Hepatocyte (in vitro differentiated cells): Measurements from ENCODE around the gene KMT2B. TPM values are rescaled to one million over a fixed set of nuclear protein-coding genes. Genes with fewer than 3 reads are reported as not detected.

Experiments used
- DNase-seq: peaks from one replicate; pipeline ENCODE4 v3.0.0-alpha.2; 2016; ENCODE audit warnings: low spot score
- H2AFZ ChIP-seq: fragments of 200-600 bp; sonication (generic); 2 replicates; pipeline ENCODE4 v1.6.0; 2016; ENCODE audit warnings: antibody characterized with exemption, mild to moderate bottlenecking
- H3K27ac ChIP-seq: fragments of 200-600 bp; sonication (generic); 2 replicates; pipeline ENCODE4 v1.5.1; 2016; ENCODE audit warnings: mild to moderate bottlenecking
- H3K27me3 ChIP-seq: fragments of 200-600 bp; sonication (generic); 2 replicates; pipeline ENCODE4 v1.6.1; 2016
- H3K36me3 ChIP-seq: fragments of 200-600 bp; sonication (generic); replicated peaks from 2 replicates; pipeline ENCODE4 v1.5.1; 2016; ENCODE audit warnings: low read depth; ENCODE audit not compliant: insufficient read depth
- H3K4me1 ChIP-seq: fragments of 200-600 bp; sonication (generic); 2 replicates; pipeline ENCODE4 v1.5.1; 2016; ENCODE audit warnings: mild to moderate bottlenecking, moderate library complexity; ENCODE audit not compliant: insufficient read depth
- H3K4me2 ChIP-seq: fragments of 200-600 bp; sonication (generic); 2 replicates; pipeline ENCODE4 v1.6.0; 2016
- H3K4me3 ChIP-seq: fragments of 200-600 bp; sonication (generic); 2 replicates; pipeline ENCODE4 v1.5.1; 2016; ENCODE audit warnings: mild to moderate bottlenecking
- H3K79me2 ChIP-seq: fragments of 200-600 bp; sonication (generic); 2 replicates; pipeline ENCODE4 v1.6.0; 2017; ENCODE audit warnings: mild to moderate bottlenecking
- H3K9me2 ChIP-seq: fragments of 200-600 bp; sonication (generic); replicated peaks from 2 replicates; pipeline ENCODE4 v1.6.0; 2017; ENCODE audit warnings: mild to moderate bottlenecking; ENCODE audit not compliant: insufficient read depth
- H3K9me3 ChIP-seq: fragments of 200-600 bp; sonication (generic); 2 replicates; pipeline ENCODE4 v1.5.1; 2016; ENCODE audit warnings: low read depth, mild to moderate bottlenecking
- H4K20me1 ChIP-seq: fragments of 200-600 bp; sonication (generic); 2 replicates; pipeline ENCODE4 v1.6.0; 2016; ENCODE audit warnings: mild to moderate bottlenecking; ENCODE audit not compliant: insufficient read depth, poor library complexity, severe bottlenecking
- CTCF ChIP-seq: fragments of 200-600 bp; sonication (generic); IDR thresholded peaks from 2 replicates; pipeline ENCODE4 v1.5.1; 2016; ENCODE audit warnings: antibody characterized with exemption, mild to moderate bottlenecking; ENCODE audit not compliant: poor library complexity
- EZH2 ChIP-seq: fragments of 200-600 bp; sonication (generic); IDR thresholded peaks from 2 replicates; pipeline ENCODE4 v1.6.1; 2016; ENCODE audit warnings: antibody characterized with exemption, mild to moderate bottlenecking, borderline replicate concordance
- EZH2phosphoT487 ChIP-seq: fragments of 200-600 bp; sonication (generic); IDR thresholded peaks from one replicate; pipeline ENCODE4 v1.6.1; 2018; ENCODE audit warnings: antibody characterized with exemption, mild to moderate bottlenecking, low read depth, moderate library complexity; ENCODE audit not compliant: unreplicated experiment, severe bottlenecking
- WGBS: methylation state at CpG from one replicate; pipeline ENCODE4 v1.1.6; 2016; ENCODE audit warnings: low lambda C conversion rate; ENCODE audit errors: missing lambda C conversion rate; 5-methylcytosine and 5-hydroxymethylcytosine counted together
- polyA plus RNA-seq: library from polyadenylated mRNA; unstranded; fragments of >200 nt; fragmentation: Nextera tagmentation; extraction: Ambion mirVana; gene quantifications from 2 replicates; pipeline ENCODE4 v1.2.1, GENCODE V29; 2016
- total RNA-seq: library from RNA; depleted of rRNA; stranded (reverse); fragments of >200 nt; gene quantifications from 2 replicates; pipeline ENCODE4 v1.2.3, GENCODE V29; 2014

KMT2B gene
- total and polyA plus RNA-seq, 2 experiments from 2014 or later = 9.3 to 12.8 TPM

DNA sequence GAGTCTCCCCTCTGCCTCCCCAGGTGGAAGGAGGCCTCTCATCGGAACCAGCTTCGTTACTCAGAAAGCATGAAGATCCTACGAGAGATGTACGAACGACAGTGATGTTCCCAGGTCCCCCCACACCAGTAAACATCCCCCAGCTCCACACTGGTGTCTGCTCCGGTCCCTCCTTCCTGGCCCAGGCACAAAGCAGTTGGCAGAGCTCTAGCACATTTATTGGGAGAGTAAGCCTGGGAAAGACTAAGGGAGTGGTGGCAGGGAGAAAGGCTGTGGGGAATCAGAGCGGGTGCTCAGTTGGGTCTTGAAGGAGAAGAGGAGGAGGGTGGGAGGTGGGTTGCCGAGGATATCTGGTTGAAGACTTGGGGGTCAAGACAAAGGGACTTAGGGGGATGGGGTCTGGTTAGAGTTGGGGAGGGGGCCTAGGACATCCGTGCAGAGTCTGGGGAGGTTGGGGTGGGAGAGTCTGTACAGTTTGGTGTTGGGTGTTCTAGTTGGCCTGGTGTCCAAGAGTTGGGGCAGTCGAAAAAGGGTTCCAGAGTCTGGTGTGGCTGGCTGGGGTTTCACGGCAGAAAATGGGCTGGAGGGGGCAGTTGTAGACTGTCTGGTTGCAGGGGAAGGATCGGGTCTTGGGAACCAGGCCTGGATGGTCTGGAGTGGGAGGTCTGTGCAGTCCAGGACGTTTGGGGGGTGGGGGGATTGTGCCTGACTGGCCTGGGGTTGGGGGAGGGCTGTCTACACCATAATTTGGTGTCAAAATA is 36.7 kb downstream of the KMT2B start:
- no peaks in the 10 kb centered on the region for H3K36me3 ChIP-seq
- TF ChIP-seq EZH2phosphoT487 (no peak), EZH2 (no peak), CTCF (no peak)
- WGBS = 93% methylated on average over 10 of the region's 13 CpGs
- H3K4me1 ChIP-seq = peaks cover 28% of the 10 kb centered on the region
- no peak for DNase-seq
- H3K9me2 ChIP-seq = no peaks in the 10 kb centered on the region
- no peak overlapping the region for H2AFZ ChIP-seq
- H3K27me3 ChIP-seq = peaks cover 2% of the 10 kb centered on the region
- no peak overlapping the region for H3K4me3 ChIP-seq
- peak overlapping the region; percentile 74 for H3K4me2 ChIP-seq
- peaks cover 23% of the 10 kb centered on the region for H3K79me2 ChIP-seq
- H3K27ac ChIP-seq = peak overlapping the region; percentile 97
- no peaks in the 10 kb centered on the region for H4K20me1 ChIP-seq
- no peaks in the 10 kb centered on the region for H3K9me3 ChIP-seq

DNA sequence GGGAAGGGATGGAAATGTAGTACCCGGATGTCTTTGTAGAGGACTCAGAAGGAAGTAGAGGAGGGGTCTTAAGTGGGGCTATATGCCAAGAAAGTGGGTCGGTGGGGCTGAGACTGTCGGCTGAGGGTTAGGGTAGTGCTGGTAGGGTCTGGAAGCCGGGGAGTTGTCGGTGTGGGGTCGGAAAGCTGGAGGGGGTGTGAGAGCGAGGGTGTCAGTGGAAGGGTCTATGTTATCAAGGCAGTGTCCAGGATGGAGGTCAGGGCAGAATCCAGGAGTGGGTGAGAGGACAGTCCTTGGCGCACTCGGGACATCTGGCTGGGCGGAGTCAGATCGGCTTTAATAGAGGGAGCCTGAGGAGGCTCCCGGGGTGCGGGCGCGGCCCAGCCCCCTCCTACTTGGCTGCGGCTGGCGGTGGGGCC is 37.3 kb downstream of the KMT2B start:
- Histone ChIP-seq H3K9me2 (no peaks in the 10 kb centered on the region), H3K27me3 (peaks cover 2% of the 10 kb centered on the region), H3K27ac (peak overlapping the region; percentile 97), H4K20me1 (no peaks in the 10 kb centered on the region), H3K4me2 (peak overlapping the region; percentile 74), H3K36me3 (no peaks in the 10 kb centered on the region), H3K79me2 (peaks cover 23% of the 10 kb centered on the region), H3K4me1 (peaks cover 28% of the 10 kb centered on the region), H3K4me3 (no peak overlapping the region), H2AFZ (no peak overlapping the region), H3K9me3 (no peaks in the 10 kb centered on the region)
- TF ChIP-seq EZH2phosphoT487 (no peak), EZH2 (no peak), CTCF (no peak)
- no peak for DNase-seq
- 54% methylated on average over 17 of the region's 17 CpGs for WGBS

- H2AFZ ChIP-seq = no peak overlapping the region
- WGBS = 32% methylated on average over 34 of the region's 74 CpGs
- peaks cover 2% of the 10 kb centered on the region for H3K27me3 ChIP-seq
- H3K36me3 ChIP-seq = no peaks in the 10 kb centered on the region
- peaks cover 28% of the 10 kb centered on the region for H3K4me1 ChIP-seq
- no peaks in the 10 kb centered on the region for H3K9me3 ChIP-seq
- peaks cover 24% of the 10 kb centered on the region for H3K79me2 ChIP-seq
- no peaks in the 10 kb centered on the region for H3K9me2 ChIP-seq
- peak overlapping the region; percentile 97 for H3K27ac ChIP-seq
- peak; percentile 70 for DNase-seq
- peak overlapping the region; percentile 74 for H3K4me2 ChIP-seq
- no peaks in the 10 kb centered on the region for H4K20me1 ChIP-seq
- H3K4me3 ChIP-seq = no peak overlapping the region
- TF ChIP-seq CTCF (no peak), EZH2 (no peak), EZH2phosphoT487 (no peak)
Observed at GRCh38 chr19:35755550-35756376, 38.0 kb downstream of the KMT2B start.
